Fibroblast of the conjunctiva (primary cell): ENCODE data around the gene HBG2.
A peak's percentile ranks its signal among the peaks of the same experiment; 100 is the strongest.

ENCODE experiments used
- DNase-seq: peaks from one replicate; pipeline ENCODE4 v3.0.0-alpha.2; 2010; ENCODE audit warnings: low read depth

HBG2 gene

DNA sequence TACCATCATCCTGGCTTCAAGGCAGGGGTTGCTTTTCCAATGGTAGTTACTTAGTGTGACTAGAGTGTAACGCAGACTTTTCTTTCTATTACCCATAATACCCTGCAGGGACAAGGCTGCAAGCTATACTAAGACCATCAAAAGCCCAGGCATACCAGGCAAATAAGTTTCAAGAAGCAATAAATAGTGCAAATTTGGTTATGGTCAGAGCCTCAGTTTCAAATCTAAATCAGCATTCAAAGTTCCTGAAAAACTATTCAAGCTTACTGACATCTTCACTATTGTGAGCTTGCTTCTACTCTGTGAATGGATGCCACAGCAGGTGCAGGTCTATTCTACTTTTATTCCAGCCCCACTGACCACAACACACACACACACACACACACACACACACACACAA is 25.2 kb downstream of the HBG2 start:
- DNase-seq = no peak

DNA sequence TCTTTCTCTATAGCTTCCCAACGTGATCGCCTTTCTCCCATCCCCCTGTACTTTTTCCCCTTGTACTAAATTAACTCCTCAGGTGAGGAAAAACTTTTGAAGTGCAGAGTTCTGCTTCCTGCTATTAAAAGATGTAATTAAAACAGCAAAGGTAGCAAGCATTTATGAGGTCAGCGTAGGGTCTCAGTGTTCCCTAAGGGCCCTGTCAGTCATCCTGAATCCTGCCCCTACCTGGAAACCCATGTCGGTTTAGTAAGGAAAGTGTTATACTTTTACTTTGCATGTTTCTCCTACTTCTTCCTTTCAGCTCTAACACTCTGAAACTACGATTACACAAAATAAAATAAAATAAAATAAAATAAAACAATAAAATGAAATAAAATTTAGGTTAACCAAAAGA is 26.5 kb downstream of the HBG2 start:
- no peak for DNase-seq

DNA sequence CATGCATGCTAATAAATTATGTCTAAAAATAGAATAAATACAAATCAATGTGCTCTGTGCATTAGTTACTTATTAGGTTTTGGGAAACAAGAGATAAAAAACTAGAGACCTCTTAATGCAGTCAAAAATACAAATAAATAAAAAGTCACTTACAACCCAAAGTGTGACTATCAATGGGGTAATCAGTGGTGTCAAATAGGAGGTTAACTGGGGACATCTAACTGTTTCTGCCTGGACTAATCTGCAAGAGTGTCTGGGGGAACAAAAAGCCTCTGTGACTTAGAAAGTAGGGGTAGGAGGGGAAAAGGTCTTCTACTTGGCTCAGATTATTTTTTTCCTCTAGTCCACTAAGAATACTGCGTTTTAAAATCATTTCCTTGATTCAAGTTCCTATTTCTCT is 26.9 kb downstream of the HBG2 start:
- no peak for DNase-seq

DNA sequence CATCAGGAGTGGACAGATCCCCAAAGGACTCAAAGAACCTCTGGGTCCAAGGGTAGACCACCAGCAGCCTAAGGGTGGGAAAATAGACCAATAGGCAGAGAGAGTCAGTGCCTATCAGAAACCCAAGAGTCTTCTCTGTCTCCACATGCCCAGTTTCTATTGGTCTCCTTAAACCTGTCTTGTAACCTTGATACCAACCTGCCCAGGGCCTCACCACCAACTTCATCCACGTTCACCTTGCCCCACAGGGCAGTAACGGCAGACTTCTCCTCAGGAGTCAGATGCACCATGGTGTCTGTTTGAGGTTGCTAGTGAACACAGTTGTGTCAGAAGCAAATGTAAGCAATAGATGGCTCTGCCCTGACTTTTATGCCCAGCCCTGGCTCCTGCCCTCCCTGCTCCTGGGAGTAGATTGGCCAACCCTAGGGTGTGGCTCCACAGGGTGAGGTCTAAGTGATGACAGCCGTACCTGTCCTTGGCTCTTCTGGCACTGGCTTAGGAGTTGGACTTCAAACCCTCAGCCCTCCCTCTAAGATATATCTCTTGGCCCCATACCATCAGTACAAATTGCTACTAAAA is 27.8 kb downstream of the HBG2 start, which contains the start of gene HBB:
Gene HBB, minus strand, starts transcription at position 340 of the 579 bp plus-strand sequence. Its CDS starts 50 bp downstream, at position 290.
- no peak for DNase-seq

DNA sequence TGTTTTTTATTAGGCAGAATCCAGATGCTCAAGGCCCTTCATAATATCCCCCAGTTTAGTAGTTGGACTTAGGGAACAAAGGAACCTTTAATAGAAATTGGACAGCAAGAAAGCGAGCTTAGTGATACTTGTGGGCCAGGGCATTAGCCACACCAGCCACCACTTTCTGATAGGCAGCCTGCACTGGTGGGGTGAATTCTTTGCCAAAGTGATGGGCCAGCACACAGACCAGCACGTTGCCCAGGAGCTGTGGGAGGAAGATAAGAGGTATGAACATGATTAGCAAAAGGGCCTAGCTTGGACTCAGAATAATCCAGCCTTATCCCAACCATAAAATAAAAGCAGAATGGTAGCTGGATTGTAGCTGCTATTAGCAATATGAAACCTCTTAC is 29.1 kb downstream of the HBG2 start:
- no peak for DNase-seq

DNA sequence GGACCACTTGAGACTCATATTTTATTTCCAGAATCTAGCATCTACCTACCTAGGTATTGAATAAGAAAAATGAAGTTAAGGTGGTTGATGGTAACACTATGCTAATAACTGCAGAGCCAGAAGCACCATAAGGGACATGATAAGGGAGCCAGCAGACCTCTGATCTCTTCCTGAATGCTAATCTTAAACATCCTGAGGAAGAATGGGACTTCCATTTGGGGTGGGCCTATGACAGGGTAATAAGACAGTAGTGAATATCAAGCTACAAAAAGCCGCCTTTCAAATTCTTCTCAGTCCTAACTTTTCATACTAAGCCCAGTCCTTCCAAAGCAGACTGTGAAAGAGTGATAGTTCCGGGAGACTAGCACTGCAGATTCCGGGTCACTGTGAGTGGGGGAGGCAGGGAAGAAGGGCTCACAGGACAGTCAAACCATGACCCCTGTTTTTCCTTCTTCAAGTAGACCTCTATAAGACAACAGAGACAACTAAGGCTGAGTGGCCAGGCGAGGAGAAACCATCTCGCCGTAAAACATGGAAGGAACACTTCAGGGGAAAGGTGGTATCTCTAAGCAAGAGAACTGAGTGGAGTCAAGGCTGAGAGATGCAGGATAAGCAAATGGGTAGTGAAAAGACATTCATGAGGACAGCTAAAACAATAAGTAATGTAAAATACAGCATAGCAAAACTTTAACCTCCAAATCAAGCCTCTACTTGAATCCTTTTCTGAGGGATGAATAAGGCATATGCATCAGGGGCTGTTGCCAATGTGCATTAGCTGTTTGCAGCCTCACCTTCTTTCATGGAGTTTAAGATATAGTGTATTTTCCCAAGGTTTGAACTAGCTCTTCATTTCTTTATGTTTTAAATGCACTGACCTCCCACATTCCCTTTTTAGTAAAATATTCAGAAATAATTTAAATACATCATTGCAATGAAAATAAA is 29.8 kb downstream of the HBG2 start:
- DNase-seq = no peak

DNA sequence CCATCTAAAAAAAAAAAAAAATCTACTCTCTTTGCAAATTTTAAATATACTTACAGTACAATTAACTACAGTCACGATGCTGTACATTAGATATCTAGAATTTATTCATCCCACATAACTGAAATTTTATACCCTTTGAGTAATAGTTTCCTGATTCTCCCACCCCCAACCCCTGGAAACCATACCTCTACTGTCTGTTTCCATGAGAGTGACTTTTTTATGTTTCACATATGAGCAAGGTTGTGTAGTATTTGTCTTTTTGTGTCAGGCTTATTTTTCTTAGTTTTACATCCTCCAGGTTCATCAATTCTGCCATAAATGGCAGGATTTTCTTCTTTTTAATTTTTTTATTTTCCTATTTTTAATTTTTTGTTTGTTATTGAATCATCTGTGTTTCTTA is 30.9 kb downstream of the HBG2 start:
- no peak for DNase-seq

DNA sequence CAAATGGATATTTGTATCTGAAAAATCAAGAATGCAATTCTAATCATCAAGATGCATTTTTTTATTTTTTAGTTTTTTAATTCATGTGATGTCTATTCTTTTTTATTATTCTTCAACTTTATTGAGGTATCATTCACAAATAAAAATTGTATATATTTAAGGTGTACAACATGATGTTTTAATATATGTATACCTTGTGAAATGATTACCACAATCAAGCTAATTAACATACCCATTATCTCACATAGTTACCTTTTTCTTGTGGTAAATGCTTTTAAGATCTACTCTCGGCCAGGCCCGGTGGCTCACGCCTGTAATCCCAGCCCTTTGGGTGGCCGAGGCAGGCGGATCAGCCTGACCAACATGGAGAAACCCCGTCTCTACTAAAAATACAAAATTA is 31.4 kb downstream of the HBG2 start:
- no peak for DNase-seq

DNA sequence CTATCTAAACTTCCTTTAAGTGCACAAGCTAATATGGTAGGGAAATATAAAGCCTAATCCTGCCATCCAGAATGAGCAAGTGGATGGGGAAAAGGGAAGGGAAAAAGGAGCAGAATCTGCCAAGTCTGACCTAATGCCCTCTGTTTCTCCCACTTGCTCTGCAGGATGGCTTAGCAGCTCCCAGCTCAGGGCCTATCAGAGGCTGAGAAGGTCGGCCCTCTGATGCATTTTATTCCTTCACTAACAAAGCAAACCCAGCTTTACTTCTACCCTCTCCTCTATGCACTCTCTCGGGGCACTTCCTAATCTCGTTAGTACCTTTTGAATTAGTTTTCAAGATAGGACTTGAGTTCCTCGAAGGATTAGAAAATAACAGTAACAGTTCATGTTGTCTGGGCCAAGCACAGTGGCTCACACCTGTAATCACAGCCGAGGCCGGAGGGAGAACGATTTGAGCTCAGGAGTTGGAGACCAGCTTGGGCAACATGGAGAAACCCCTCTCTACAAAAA is 44.1 kb downstream of the HBG2 start:
- DNase-seq = no peak

DNA sequence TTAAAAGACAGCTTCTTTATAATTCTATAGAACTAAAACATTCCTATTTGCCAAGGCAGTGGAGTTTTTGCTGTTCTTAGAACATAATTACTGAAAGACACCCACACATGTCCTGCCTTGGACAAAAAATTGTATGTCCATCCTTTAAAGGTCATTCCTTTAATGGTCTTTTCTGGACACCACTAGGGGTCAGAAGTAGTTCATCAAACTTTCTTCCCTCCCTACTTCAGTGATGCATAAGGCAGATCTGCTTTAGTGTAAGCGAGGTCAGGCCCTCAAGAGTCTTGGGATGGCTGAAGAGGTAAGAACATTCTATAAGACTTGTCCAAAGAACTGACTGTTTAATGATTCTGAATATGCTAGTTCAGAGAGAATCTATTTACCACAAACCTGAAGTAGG is 49.8 kb downstream of the HBG2 start:
- DNase-seq = peak; percentile 70

DNA sequence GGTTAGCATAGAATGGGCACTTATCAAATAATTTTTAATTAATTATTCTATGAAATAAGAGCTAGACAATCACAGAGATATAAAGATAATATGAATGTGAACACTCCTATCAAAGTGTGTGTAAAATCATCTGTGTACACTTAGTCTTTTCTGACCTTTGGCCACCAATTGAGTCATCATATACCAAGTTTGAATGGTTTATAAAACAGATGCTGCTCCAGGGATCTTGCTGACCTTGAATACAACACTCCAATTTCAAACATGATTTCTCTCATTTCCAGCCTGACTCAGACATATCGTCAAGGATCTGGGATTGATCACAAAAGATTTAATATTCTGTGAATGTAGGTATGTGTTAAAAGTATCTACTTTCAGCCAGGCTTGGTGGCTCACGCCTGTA is 51.2 kb downstream of the HBG2 start:
- DNase-seq = no peak
